Loucy (cell line): ENCODE data around the gene PHF21B.
"Not testable (repeated sequence)": the region's sequence is repeated elsewhere in the genome, so short reads cannot be mapped to it uniquely, and the experiment has no call there.

ENCODE experiments used
- H2AFZ ChIP-seq: fragments of 200-600 bp; sonication (generic); 2 replicates; pipeline ENCODE4 v1.6.0; 2016; ENCODE audit warnings: antibody characterized with exemption, mild to moderate bottlenecking, low read length, moderate library complexity
- H3F3A ChIP-seq: fragments of 200-600 bp; 2 replicates; pipeline ENCODE4 v1.6.0; 2016; ENCODE audit warnings: antibody characterized with exemption, low read depth, mild to moderate bottlenecking
- H3K27me3 ChIP-seq: fragments of 200-600 bp; sonication (generic); 2 replicates; pipeline ENCODE4 v1.6.1; 2014; ENCODE audit warnings: low read length, mild to moderate bottlenecking; ENCODE audit not compliant: insufficient read depth, poor library complexity, severe bottlenecking
- H3K36me3 ChIP-seq: fragments of 200-600 bp; sonication (generic); 2 replicates; pipeline ENCODE4 v1.6.1; 2016; ENCODE audit warnings: low read length; ENCODE audit not compliant: insufficient read depth
- H3K4me1 ChIP-seq: fragments of 200-600 bp; sonication (generic); 2 replicates; pipeline ENCODE4 v1.5.1; 2014; ENCODE audit warnings: low read length, mild to moderate bottlenecking; ENCODE audit not compliant: insufficient read depth, poor library complexity, severe bottlenecking
- H3K4me2 ChIP-seq: fragments of 200-600 bp; sonication (generic); 2 replicates; pipeline ENCODE4 v1.6.0; 2014; ENCODE audit warnings: antibody characterized with exemption, low read length, low read depth, mild to moderate bottlenecking; ENCODE audit not compliant: poor library complexity, severe bottlenecking
- H3K4me3 ChIP-seq: fragments of 200-600 bp; sonication (generic); 2 replicates; pipeline ENCODE4 v1.5.1; 2014; ENCODE audit warnings: low read length, mild to moderate bottlenecking, mixed read lengths; ENCODE audit not compliant: poor library complexity, severe bottlenecking
- H3K79me2 ChIP-seq: fragments of 200-600 bp; sonication (generic); 2 replicates; pipeline ENCODE4 v1.6.1; 2014; ENCODE audit warnings: low read length; ENCODE audit not compliant: insufficient read depth
- H3K9ac ChIP-seq: fragments of 200-600 bp; sonication (generic); 2 replicates; pipeline ENCODE4 v1.6.0; 2014; ENCODE audit warnings: mild to moderate bottlenecking, low read depth, low read length, moderate library complexity; ENCODE audit not compliant: poor library complexity, severe bottlenecking
- H3K9me2 ChIP-seq: fragments of 200-600 bp; sonication (generic); replicated peaks from 2 replicates; pipeline ENCODE4 v1.6.1; 2016; ENCODE audit warnings: low read depth, low read length, mixed read lengths
- H3K9me3 ChIP-seq: fragments of 200-600 bp; sonication (generic); 2 replicates; pipeline ENCODE4 v1.6.1; 2014; ENCODE audit warnings: mild to moderate bottlenecking, antibody characterized with exemption, low read length, low read depth; ENCODE audit not compliant: insufficient read depth
- H4K20me1 ChIP-seq: fragments of 200-600 bp; sonication (generic); 2 replicates; pipeline ENCODE4 v1.6.0; 2014; ENCODE audit warnings: antibody characterized with exemption, low read length, mild to moderate bottlenecking; ENCODE audit not compliant: insufficient read depth, poor library complexity, severe bottlenecking
- CTCF ChIP-seq: fragments of 200-600 bp; sonication (generic); conservative IDR thresholded peaks from 2 replicates; pipeline ENCODE4 v1.5.1; 2014; ENCODE audit warnings: mild to moderate bottlenecking, antibody characterized with exemption, low read length
- EZH2phosphoT487 ChIP-seq: fragments of 200-600 bp; IDR thresholded peaks from 2 replicates; pipeline ENCODE4 v1.6.1; 2018; ENCODE audit warnings: antibody characterized with exemption, mild to moderate bottlenecking, moderate library complexity, borderline replicate concordance

PHF21B gene

GRCh38 chr22:44924710-44925109, 85.1 kb downstream of the PHF21B start:
- no peaks in the 10 kb centered on the region for H4K20me1 ChIP-seq
- no peak for TF ChIP-seq EZH2phosphoT487
- H3K9ac ChIP-seq = no peak overlapping the region
- no peak overlapping the region for H2AFZ ChIP-seq
- no peaks in the 10 kb centered on the region for H3K4me1 ChIP-seq
- H3K4me2 ChIP-seq = no peak overlapping the region
- H3K79me2 ChIP-seq = no peaks in the 10 kb centered on the region
- no peaks in the 10 kb centered on the region for H3K27me3 ChIP-seq
- no peak overlapping the region for H3K4me3 ChIP-seq
- H3K9me2 ChIP-seq = no peaks in the 10 kb centered on the region
- H3F3A ChIP-seq = no peaks in the 10 kb centered on the region
- no peaks in the 10 kb centered on the region for H3K36me3 ChIP-seq
- H3K9me3 ChIP-seq = no peaks in the 10 kb centered on the region

DNA sequence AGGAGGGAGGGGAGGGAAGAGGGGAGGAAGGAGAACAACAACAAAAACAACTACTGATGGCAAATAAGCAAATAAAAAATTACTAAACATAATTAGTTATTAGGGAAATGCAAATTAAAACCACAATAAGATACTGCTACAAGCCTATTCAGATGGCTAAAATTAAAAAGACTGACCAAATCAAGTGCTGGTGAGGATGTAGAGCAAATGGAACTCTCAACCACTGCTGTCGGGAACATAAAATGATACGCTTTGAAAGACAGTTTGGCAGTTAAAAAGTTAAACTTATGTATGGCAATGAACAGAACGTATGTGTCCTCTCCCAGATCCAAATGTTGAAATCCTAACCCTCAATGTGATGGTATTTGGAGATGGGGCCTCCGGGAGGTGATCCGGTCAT, 85.7 kb downstream of the PHF21B start:
- H4K20me1 ChIP-seq = no peaks in the 10 kb centered on the region
- H3K9me3 ChIP-seq = no peaks in the 10 kb centered on the region
- H3K4me3 ChIP-seq = no peak overlapping the region
- H3K4me1 ChIP-seq = no peaks in the 10 kb centered on the region
- no peak for TF ChIP-seq EZH2phosphoT487
- H3K36me3 ChIP-seq = no peaks in the 10 kb centered on the region
- no peaks in the 10 kb centered on the region for H3K27me3 ChIP-seq
- H3K9ac ChIP-seq = no peak overlapping the region
- H3F3A ChIP-seq = no peaks in the 10 kb centered on the region
- no peak overlapping the region for H2AFZ ChIP-seq
- H3K4me2 ChIP-seq = no peak overlapping the region
- no peaks in the 10 kb centered on the region for H3K79me2 ChIP-seq
- no peaks in the 10 kb centered on the region for H3K9me2 ChIP-seq

- not testable (repeated sequence) for H3K4me2 ChIP-seq, H3K36me3 ChIP-seq, H3K9me3 ChIP-seq, H3K4me3 ChIP-seq, H3F3A ChIP-seq, H3K9ac ChIP-seq, H4K20me1 ChIP-seq, H3K4me1 ChIP-seq, H3K79me2 ChIP-seq, H2AFZ ChIP-seq, H3K27me3 ChIP-seq, H3K9me2 ChIP-seq
Observed at GRCh38 chr22:44921766-44922165, 88.0 kb downstream of the PHF21B start.

DNA sequence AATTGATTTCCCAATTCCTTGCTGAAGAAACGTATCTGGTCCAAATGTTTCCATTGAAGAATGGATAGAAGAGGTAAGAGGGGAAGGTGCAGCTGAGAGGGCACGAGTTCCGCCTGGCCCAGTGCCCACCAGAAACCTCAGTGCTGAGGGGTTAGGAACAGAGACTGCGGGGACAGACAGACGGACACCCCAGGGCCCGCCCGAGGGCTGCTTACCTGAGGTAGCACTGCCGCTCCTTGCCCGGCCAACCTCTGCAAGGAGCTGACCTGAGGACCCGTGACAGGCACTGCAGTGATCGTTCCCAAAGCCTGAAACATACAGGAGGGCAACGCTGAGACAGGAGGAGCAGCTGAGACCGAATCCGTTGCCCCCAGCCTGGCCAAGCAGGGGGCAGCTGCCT, 89.6 kb downstream of the PHF21B start:
- no peaks in the 10 kb centered on the region for H3K36me3 ChIP-seq
- no peak overlapping the region for H3K4me3 ChIP-seq
- H4K20me1 ChIP-seq = no peaks in the 10 kb centered on the region
- no peaks in the 10 kb centered on the region for H3K4me1 ChIP-seq
- no peak overlapping the region for H2AFZ ChIP-seq
- H3K9me3 ChIP-seq = no peaks in the 10 kb centered on the region
- TF ChIP-seq CTCF (no peak), EZH2phosphoT487 (no peak)
- no peak overlapping the region for H3K9ac ChIP-seq
- no peak overlapping the region for H3K4me2 ChIP-seq
- H3F3A ChIP-seq = no peaks in the 10 kb centered on the region
- H3K9me2 ChIP-seq = no peaks in the 10 kb centered on the region
- no peaks in the 10 kb centered on the region for H3K27me3 ChIP-seq
- no peaks in the 10 kb centered on the region for H3K79me2 ChIP-seq

DNA sequence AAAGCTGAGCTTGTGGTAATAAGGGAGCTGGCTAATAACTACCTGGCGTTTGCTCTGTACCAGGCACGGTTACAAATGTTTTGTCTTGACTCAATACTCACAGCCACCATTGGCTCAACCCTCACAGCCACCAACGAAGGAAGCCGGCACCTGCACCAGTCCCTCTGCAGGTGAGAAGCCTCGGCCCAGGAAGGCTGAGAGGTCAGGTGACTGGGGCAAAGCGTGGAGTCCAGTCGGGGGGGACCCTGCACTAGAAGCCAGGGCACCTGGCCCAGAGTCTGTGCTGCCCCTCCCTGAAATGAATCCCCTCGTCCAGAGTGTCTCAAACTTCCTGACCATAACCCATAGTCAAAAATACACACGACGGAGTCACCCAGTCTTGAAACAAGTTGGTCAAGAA, 90.1 kb downstream of the PHF21B start:
- Histone ChIP-seq H3K79me2 (no peaks in the 10 kb centered on the region), H3K4me3 (no peak overlapping the region), H3K27me3 (no peaks in the 10 kb centered on the region), H3K4me1 (no peaks in the 10 kb centered on the region), H4K20me1 (no peaks in the 10 kb centered on the region), H3K9me2 (no peaks in the 10 kb centered on the region), H3K9ac (no peak overlapping the region), H3F3A (no peaks in the 10 kb centered on the region), H2AFZ (no peak overlapping the region), H3K36me3 (no peaks in the 10 kb centered on the region), H3K4me2 (no peak overlapping the region), H3K9me3 (no peaks in the 10 kb centered on the region)
- no peak for TF ChIP-seq EZH2phosphoT487
- no peak for TF ChIP-seq CTCF
